DMS53 treated with DMSO at 0.1 percent for 48 hours (cell line): Measurements from ENCODE around the gene LMOD1.
"Not testable (repeated sequence)": the region's sequence is repeated elsewhere in the genome, so short reads cannot be mapped to it uniquely, and the experiment has no call there.

ENCODE experiments used
- DNase-seq: peaks from one replicate; lab custom pipeline; 2025; ENCODE audit not compliant: unreplicated experiment; lab: John Stamatoyannopoulos, UW

LMOD1 gene

GRCh38 chr1:201949491-201949890 is 3.1 kb upstream of the LMOD1 start:
- DNase-seq: no peak

- DNase-seq: no peak
Measured at GRCh38 chr1:201947697-201948008, 1.3 kb upstream of the LMOD1 start.

- no peak for DNase-seq
Measured at GRCh38 chr1:201945863-201946223, 505 bp downstream of the LMOD1 start.

DNA sequence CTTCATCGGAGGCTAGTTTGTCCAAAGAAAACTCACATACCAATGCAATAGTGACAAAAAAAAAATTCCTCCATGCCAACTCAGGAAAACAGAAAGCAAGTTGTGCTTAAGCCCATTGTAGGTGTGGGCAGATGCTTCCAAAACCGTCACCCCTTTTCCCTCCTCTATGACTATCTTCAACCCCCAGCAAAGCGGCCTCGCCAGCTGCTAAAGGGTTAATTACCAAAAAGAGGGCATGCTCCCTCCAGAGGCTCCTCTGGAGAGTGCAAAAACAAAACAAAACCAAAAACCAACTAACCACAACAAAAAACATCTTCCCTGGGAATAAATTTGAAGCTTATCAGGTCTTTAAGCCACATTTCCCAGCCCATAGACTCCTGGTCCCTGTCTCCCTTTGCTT is 1.2 kb downstream of the LMOD1 start:
- DNase-seq: no peak

DNA sequence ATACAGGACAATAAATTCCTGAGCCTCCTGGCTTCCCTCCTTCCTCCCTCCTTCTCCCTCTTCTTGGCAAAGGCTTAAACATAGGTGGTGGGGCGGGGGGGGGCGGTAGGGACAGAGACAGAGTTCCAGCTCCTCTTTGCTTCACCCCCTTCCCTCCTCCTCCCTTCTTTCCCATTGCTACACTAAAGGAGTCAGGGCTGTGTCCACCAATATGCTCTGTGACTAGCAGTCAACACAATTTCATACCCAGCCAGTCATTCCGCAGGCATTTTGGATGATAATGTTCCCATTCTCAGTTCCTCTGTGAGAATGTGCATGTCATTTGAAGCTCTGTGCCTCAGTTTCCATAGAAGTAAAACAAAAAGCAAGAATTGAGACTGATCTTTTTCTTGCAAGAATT is 1.7 kb downstream of the LMOD1 start:
- no peak for DNase-seq

- DNase-seq: no peak
Measured at GRCh38 chr1:201944002-201944401, 2.3 kb downstream of the LMOD1 start.

DNA sequence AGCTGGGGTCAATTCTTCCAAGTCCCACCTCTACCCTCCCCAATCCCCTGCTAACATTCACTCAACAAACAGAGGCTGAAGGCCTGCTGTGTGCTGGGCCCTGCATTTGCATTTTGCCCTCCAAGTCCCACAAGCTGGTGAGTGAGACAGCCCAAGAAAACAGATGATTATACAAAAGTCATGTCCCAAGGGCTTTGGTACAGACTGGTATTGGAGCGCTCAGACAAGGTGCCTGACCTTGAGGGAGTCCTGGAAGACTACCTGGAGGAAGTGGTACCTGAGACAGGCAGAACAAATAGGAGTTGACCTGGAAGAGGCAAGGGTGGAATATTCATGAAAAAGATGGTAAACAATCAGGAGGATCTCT is 4.2 kb downstream of the LMOD1 start:
- DNase-seq: no peak

- DNase-seq: peak; percentile 14
Measured at GRCh38 chr1:201941420-201942128, 4.8 kb downstream of the LMOD1 start.

DNA sequence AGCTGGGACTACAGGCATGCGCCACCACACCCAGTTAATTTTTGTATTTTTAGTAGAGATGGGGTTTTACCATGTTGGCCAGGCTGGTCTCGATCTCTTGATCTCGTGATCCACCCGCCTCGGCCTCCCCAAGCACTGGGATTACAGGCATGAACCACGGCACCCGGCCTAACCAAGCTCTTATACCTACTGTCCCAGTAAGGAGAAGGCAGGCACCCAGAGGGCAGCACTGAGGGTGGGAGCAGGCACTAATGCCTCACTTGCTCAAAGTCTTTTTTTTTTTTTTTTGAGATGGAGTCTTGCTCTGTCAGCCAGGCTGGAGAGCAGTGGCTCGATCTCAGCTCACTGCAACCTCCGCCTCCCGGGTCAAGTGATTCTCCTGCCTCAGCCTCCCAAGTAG is 6.0 kb downstream of the LMOD1 start:
- not testable (repeated sequence) for DNase-seq

- DNase-seq: no peak
Measured at GRCh38 chr1:201939574-201939973, 6.8 kb downstream of the LMOD1 start.

- no peak for DNase-seq
Measured at GRCh38 chr1:201939148-201939547, 7.2 kb downstream of the LMOD1 start.

DNA sequence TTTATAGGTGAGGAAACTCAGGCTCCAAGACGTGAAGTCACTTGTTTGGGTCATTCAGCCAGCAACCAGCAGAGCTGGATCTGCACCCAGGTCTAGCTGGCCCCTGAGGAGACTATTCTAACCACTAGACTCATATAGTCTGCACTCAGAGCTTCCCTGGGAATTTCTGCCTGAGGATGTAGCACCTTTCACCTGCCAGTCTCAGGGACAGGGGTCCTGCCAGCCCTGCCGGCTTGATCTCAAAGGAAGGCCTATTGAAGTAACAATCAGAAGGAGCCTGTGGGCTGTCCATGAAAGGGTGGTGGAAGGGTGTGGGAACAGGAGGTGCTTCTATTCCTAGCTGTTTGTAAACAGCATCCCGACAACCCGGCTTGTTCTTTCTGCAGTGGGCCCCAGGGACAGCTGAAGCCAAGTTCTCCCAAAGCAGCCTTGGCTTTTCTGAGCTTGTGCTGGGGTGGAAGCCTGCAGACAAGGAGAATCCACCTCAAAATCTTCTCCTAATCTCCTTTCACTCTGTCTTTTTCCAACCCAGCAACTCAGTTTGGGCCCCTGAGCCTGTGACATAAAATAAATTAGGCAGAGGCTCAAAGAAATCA is 7.8 kb downstream of the LMOD1 start:
- no peak for DNase-seq

DNA sequence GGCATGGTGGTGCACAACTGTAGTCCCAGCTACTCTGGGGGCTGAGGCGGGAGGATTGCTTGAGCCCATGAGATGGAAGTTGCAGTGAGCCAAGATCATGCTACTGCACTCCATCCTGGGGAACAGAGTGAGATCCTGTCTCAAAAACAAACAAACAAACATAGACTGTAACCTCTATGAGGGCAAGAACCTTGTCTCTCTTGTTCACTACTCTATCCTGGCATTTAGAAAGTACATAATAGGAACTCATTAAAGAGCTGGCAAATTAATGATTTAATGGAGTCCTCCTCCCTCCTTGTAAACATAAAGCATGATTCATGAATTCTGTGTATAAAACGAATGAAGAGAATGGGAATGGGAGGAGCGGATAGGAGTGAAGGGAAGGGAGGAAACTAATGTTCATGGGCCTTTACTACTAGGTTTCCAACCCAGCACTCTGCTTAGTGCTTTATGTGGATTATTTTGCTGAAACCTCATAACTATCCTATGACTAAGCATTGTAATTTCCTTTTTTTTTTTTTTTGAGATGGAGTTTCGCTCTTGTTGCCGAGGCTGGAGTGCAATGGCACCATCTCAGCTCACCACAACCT is 8.6 kb downstream of the LMOD1 start:
- no peak for DNase-seq

GRCh38 chr1:201933840-201934430 is 12.4 kb downstream of the LMOD1 start:
- DNase-seq: no peak

- DNase-seq: no peak
Measured at GRCh38 chr1:201930803-201931202, 15.5 kb downstream of the LMOD1 start.

DNA sequence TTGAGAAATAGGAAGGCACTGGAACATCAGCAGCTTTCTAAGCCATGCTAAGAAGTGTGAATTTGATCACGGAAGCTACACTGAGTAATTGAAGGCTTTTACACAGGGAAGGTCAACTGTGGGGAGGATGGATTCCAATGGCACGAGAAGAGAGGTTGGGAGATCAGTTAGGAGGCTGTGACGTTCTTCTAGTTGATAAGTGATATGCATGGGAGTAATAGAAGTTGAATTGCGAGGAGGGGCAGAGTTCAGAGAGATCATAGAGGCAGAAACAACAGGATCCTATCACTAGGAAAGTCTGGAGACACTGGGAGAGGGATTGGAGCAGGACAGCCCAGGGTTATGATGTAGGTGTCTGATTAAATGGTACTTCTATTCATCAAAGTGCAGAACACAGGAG is 16.2 kb downstream of the LMOD1 start:
- DNase-seq: no peak

GRCh38 chr1:201928266-201928665 is 18.1 kb downstream of the LMOD1 start:
- no peak for DNase-seq

GRCh38 chr1:201925981-201926645 is 20.2 kb downstream of the LMOD1 start:
- DNase-seq: no peak

GRCh38 chr1:201925301-201925567 is 21.1 kb downstream of the LMOD1 start:
- no peak for DNase-seq

GRCh38 chr1:201921952-201922558 is 24.3 kb downstream of the LMOD1 start:
- DNase-seq: no peak

DNA sequence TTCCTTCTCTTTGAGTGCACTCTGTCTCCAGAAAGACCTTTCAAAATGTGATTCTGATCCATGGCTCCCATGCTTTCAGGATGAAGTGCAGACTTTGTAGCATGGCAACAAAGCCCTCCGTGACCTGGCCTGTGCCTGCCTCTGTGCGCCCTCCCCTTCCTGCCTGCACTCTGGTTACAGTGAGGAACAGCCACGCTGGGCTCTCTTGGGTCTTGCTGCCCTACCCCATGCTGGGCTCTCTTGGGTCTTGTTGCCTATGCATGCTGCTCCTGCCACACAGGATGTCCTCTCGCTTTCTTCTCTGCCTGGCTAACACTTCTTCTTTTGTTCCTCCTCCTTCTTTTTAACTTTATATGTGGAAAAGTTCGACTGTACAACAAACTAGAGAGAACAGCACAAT is 28.0 kb downstream of the LMOD1 start:
- no peak for DNase-seq
